Activated CD4-positive, alpha-beta T cell treated with anti-CD3 and anti-CD28 coated beads for 48 hours (primary cell): ENCODE results near the gene MTUS2.
"Not testable (repeated sequence)": the region's sequence is repeated elsewhere in the genome, so short reads cannot be mapped to it uniquely, and the experiment has no call there.

Source experiments
- DNase-seq: peaks from one replicate; pipeline ENCODE4 v3.0.0-alpha.2; 2020

MTUS2 gene

GRCh38 chr13:28964052-28964451, 143.9 kb downstream of the MTUS2 start:
- no peak for DNase-seq

DNA sequence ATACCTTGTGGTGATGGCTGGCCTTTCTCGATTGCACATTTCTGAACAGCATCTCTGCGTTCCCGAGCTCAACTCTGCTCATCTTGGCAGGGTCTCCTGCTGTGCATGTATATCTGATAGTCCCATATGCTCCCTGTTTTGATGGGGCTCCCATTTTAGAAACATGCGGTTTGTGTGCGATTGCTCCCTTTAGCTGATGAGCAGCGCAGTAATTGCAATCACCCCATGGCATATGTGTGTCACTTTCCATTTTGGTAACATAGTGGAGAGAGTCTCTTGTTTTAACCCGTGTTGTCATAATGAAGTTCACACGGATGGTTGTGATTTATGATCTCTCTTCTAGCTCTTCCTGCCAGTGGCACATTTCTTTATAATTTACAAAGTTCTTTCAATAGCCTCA, 144.7 kb downstream of the MTUS2 start:
- no peak for DNase-seq

DNA sequence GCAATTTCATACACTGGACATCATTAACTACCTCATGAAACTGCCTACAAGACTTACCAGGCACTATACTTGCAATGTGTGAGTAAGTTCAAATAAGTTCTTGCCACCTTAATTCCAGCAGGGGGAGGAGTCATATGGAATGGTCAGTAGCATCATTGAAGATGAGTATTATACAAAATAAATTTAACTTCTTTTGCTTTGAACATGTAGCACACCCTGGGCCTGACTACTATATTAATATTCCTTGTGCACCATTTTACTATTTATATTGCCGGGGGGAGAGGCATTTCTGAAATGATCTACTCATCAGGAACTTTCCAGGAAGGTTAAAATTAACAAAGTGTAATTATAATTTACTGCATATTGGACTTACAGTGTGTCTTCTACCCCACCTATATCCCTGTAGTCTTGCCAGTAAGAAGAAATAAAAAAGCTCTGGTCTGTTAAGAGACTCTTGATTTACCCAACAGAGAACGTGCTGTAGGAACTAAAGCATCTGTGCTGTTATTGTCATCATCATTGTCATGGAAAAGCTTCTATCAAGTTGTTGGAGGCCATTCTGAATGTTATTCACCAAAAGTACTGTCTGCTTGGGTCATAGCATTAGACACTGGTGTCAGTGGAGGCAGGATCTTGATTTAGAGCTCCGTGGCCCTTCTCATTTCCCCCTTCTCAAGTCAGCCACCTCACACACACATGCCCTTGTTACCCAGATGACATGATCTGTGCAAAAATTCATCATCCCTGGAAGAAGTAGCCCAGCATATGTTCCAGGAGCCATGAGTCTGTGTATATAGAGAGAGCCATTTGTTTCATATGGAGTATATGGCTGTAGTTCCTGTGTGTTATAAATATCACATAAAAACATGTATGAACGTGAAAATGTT, 147.1 kb downstream of the MTUS2 start:
- DNase-seq, result no peak

GRCh38 chr13:28976195-28976594, 156.1 kb downstream of the MTUS2 start:
- DNase-seq, result no peak

DNA sequence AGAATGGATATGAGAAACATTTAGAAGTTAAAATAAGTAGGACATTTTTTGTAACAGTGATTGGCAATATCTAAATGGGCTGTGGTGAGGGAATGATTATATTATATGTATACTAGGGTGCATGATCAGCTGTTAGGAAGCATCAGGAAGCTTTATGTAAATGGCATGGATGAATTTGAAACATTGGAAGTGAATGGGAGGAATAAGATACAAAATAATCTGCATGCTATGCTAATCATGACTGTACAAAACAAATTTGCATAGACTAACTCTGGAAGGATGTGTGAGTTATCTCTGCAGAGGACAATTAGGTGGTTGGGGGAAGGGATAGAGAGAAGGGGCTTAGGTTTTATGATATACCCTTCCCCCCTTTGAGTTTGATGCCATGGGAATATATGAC, 156.5 kb downstream of the MTUS2 start:
- no peak for DNase-seq

GRCh38 chr13:28978574-28978973, 158.4 kb downstream of the MTUS2 start:
- DNase-seq, result no peak

DNA sequence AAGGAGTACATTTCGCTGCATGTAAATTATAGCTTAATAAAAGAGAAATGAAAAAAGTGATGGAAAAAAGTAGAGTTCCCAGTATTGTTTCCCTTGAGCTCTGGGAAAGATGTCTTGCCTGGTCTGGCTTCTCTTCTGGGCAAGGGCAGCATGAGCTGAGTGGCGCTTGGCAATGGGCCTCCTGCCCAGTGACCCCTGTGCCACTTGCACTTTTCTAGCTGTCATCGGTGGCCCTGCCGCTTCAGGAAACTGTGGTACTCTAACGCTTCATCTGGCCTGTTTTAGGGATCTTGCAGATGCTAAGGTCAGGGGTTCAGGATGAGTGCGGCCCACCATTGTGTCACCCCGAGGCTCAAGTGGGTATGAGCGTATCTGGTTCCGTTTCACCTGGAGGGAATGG, 161.4 kb downstream of the MTUS2 start:
- DNase-seq, result no peak

DNA sequence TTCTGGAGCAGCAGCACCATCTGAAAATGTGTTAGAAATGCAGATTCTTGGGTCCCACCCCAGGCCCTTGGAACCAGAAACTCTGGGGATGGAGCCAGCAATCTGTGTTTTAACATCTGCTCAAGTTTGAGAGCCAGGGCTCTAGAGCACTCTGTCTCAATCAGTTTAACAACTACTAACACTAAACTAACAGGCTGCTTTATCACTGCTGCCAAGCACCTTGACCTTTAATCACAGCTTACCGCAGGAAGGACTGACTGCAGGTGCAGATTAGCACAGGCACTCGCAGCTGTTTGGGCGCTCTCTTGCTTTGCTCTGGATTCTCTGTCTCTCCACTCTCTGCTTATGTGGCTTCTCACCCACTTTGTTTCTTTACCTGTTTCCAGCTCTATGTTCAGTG, 163.5 kb downstream of the MTUS2 start:
- DNase-seq, result no peak

- DNase-seq, result no peak
Measured at GRCh38 chr13:28984326-28984725, 164.2 kb downstream of the MTUS2 start.

GRCh38 chr13:28984825-28985224, 164.7 kb downstream of the MTUS2 start:
- no peak for DNase-seq

DNA sequence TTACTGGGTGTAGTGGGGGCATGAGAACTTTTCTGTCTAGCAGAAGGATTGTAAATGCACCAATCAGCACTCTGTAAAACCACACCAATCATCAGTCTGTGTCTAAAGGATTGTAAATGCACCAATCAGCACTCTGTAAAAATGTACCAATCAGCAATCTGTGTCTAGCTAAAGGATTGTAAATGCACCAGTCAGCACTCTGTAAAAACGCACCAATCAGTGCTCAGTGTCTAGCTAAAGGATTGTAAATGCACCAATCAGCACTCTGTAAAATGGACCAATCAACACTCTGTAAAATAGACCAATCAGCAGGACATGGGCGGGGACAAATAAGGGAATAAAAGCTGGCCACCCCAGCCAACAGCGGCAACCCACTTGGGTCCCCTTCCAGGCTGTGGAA, 170.2 kb downstream of the MTUS2 start:
- DNase-seq, result not testable (repeated sequence)

DNA sequence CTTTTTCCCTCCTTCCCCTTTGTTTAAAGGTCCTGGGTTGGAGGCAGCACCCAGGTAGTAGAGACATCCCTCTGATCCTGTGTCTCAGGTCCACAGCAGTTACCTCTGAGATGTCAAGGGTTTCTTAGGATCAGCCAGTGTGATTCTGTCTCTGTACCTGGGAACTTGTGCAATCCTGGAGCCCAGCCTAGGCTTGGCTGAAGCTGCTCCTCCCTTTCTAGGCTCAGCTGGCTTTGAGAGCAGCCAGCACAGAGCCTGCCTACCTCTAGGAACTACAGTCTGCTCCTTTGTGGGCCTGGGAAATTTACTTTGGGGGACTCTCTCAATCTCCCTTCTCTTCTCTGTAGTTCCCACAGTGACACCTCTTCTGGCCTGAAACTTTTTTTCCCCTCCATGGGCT, 171.6 kb downstream of the MTUS2 start:
- no peak for DNase-seq

DNA sequence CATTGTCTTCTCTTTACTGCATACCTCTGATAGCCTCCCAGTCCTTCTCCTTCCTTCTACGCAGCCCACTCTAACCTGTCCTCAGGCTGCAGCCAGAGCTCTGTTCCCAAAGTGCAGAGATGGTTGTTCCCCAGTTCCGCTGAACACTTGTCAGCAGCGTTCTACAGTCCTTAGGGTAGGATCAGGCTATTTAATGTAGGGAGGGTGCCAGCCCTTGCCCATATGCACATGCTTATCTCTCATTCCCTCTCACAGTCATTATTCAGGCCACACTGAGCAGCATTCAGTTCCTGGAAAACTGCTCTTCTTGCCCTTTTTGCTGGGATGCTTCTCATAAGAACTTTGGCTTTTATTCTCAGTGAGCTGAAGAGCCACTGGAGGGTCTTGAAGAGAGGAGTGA, 180.7 kb downstream of the MTUS2 start:
- DNase-seq, result no peak

DNA sequence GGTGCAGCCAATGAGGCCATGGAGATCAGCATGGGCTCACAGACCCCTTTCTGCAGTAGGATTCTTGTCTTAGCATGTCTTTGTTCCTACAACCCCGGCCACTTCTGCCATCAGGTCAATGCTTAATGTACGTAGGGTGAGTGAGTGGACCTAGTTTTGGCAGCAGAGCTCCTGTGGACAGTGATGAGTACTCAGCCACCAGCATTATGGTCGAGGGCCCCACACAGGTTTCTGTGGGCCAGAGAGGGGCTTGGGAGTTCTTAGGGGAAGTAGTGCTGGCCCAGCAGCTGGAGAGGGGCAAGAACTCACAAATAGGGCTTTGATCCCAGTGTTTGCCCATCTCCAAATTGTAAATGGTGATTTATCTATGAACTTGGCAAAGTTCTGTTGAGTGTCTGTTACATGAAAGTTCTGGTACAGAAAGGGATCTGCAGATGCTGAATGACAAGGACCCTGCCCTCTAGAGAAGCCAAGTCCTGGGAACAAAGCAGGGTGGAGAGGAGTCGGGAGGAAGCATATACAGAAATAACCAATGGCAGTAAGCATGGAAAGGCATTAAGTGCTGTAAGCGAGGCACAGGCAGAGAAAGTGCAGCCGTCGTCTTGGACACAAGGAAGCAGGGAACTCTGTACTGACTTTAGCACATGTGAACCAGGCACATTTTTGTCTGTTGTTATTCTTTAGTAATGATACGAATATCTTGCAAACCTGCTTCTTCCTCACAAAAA, 185.1 kb downstream of the MTUS2 start:
- DNase-seq, result no peak

DNA sequence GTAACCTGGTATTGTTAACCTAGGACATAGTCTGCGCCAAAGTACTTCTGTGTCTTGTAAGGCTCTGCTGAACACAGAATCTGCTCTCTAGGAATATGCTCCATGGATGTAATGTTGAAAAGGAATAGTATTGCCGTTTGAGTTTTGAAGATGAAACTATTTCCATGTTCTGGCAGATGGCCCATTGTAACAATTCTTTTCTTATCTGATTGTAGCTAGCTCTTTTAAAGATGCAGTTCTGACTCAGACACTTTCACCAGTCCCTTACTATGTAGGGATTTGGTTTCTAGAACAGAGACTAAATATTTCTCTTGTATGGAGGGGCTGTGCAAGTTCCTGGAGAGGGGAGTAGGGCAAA, 185.6 kb downstream of the MTUS2 start:
- no peak for DNase-seq

GRCh38 chr13:29006359-29006850, 186.3 kb downstream of the MTUS2 start:
- no peak for DNase-seq

DNA sequence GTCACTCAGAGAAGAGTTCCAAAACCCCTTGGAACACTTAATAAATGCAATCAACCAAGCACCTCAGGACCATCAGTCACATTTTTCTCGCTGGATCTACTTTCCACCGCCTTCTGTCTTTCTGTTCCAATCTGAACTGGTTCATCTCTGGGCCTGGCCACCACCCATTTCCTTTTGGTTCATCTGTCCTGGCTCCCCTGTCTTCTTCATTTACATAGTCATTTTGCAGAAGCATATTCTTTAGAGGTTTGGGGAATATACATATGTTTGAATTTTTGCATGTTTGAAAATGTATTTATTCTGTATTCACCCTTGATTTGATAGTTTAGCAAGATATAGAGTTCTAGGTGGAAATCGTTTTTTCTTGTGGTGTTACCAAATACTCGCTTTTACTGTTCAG, 188.2 kb downstream of the MTUS2 start:
- no peak for DNase-seq

DNA sequence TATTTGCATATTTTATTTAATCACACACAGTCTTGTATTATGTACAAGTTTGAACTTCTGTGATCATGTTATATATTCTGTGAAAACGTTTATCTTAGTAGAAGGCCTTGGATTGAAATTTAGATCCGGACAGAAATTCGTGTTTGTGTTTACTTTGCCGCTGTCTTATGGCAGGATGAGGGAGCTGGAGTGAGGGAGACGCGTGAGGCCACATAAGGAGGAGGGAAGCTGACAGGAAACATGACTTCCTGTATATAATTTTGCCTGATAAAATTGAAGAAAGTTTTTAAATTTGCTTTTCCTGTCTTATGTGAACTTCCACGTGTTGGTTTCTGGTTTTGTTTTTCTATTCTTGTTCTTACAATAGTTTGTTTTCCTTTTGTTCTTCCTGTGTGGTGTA, 200.2 kb downstream of the MTUS2 start:
- DNase-seq, result no peak

- no peak for DNase-seq
Measured at GRCh38 chr13:29021311-29021710, 201.2 kb downstream of the MTUS2 start.

- no peak for DNase-seq
Measured at GRCh38 chr13:29021717-29022116, 201.6 kb downstream of the MTUS2 start.

DNA sequence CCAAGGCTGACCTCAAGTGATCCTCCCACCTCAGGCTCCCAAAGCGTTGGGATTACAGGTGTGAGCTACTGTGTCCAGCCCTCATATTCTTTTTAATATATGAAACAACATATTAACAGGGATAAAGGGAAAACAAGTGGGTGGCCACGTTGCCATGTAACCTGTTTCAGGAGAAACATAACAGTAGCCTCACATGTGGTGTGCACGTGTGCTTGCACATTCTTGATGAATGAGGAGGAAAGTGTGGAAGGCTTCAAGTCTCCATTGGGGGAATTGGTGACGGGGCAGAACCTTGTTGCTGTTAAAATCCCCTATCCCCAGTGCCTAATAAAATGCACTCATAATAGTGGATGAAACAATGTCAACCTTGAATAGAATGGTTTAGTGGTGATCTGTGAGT, 202.3 kb downstream of the MTUS2 start:
- DNase-seq, result no peak

DNA sequence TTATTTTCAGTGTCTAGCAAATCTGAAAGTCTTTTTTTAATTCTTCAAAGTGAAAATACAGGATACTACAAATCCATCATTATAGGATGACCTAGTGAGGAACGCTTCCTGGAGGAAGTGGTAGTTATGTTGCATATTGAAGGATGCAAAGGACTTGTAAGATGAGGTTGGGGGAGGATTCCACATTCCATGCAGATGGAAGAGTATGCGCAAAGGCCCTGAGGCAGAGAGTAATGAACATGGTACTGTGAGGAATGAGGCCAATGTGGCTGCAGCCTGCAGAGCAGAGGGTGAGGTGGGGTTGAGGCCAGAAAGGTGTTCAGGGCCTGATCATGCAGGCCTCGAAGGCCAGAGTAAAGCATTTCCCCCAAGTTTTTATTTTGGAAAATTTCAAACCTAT, 202.8 kb downstream of the MTUS2 start:
- no peak for DNase-seq

GRCh38 chr13:29024783-29025182, 204.6 kb downstream of the MTUS2 start:
- DNase-seq, result no peak

- DNase-seq, result no peak
Measured at GRCh38 chr13:29028868-29029267, 208.7 kb downstream of the MTUS2 start.
